PFSK-1 (cell line): ENCODE measurements around the gene AOPEP.

Source experiments
- REST ChIP-seq, 2 experiments: IDR thresholded peaks; 2 replicates each; pipeline versions ENCODE4 v1.6.1 to v1.8.0; 2011 to 2012; ENCODE audit warnings: low read depth in 2 of 2, low read length in 2 of 2, control low read depth in 1 of 2, inconsistent platforms in 1 of 2, mild to moderate bottlenecking in 1 of 2, moderate library complexity in 1 of 2; ENCODE audit not compliant: insufficient read depth in 1 of 2
- SIN3A ChIP-seq: IDR thresholded peaks from 2 replicates; pipeline ENCODE4 v1.6.1; 2012; ENCODE audit warnings: mild to moderate bottlenecking, low read length, moderate library complexity, borderline replicate concordance; ENCODE audit not compliant: insufficient read depth

- TF ChIP-seq REST (IDR thresholded peaks at IDR 0.05; ENCODE audit: insufficient read depth in 1 of 2, low read depth in 2 of 2, low read length in 2 of 2) = no peak
- no peak for TF ChIP-seq SIN3A
These were observed 124.3 kb downstream of the AOPEP start for GRCh38 chr9:94850540-94851434.
